Dendritic cell treated with granulocyte-macrophage colony-stimulating factor and Interleukin-4, amounts not matched to agents 40 ng/mL and 50 ng/mL, for 4 days (primary cell): Measurements from ENCODE around the gene CACNA1E.

ENCODE experiments used
- H3K27ac Mint-ChIP-seq: one replicate; pipeline ENCODE4 v1.8.0; 2022; ENCODE audit warnings: mild to moderate bottlenecking, mixed read lengths
- H3K27me3 Mint-ChIP-seq: one replicate; pipeline ENCODE4 v1.8.0; 2022; ENCODE audit warnings: mild to moderate bottlenecking, mixed read lengths
- H3K36me3 Mint-ChIP-seq: one replicate; pipeline ENCODE4 v1.8.0; 2022; ENCODE audit warnings: low read depth, mixed read lengths
- H3K4me1 Mint-ChIP-seq: one replicate; pipeline ENCODE4 v1.8.0; 2022; ENCODE audit warnings: low read depth, mixed read lengths
- H3K4me3 Mint-ChIP-seq: one replicate; pipeline ENCODE4 v1.8.0; 2022; ENCODE audit warnings: mild to moderate bottlenecking, moderate library complexity, mixed read lengths
- H3K9me3 Mint-ChIP-seq: one replicate; pipeline ENCODE4 v1.8.0; 2022; ENCODE audit warnings: mixed read lengths
- intact Hi-C: fragments of 100-400 bp; cut with micrococcal nuclease; formaldehyde crosslinking; loops from one replicate; pipeline ENCODE4 v1.15.0; 2022

The CACNA1E gene

GRCh38 chr1:181783208-181783607 is 299.9 kb downstream of the CACNA1E start:
- Mint-ChIP-seq H3K27ac (no peak overlapping the region), H3K4me1 (no peaks in the 10 kb centered on the region), H3K27me3 (no peaks in the 10 kb centered on the region), H3K36me3 (no peaks in the 10 kb centered on the region), H3K9me3 (peaks cover 10% of the 10 kb centered on the region), H3K4me3 (no peak overlapping the region)
- intact Hi-C loops = no loop called here

- no peaks in the 10 kb centered on the region for H3K4me1 Mint-ChIP-seq
- no peaks in the 10 kb centered on the region for H3K36me3 Mint-ChIP-seq
- H3K27me3 Mint-ChIP-seq = no peaks in the 10 kb centered on the region
Measured at GRCh38 chr1:181784039-181784683, 300.8 kb downstream of the CACNA1E start.

GRCh38 chr1:181789395-181789794 is 306.1 kb downstream of the CACNA1E start:
- H3K27ac Mint-ChIP-seq = no peak overlapping the region
- no peak overlapping the region for H3K4me3 Mint-ChIP-seq
- no peaks in the 10 kb centered on the region for H3K36me3 Mint-ChIP-seq
- H3K4me1 Mint-ChIP-seq = no peaks in the 10 kb centered on the region
- intact Hi-C loops = no loop called here
- no peaks in the 10 kb centered on the region for H3K27me3 Mint-ChIP-seq
- H3K9me3 Mint-ChIP-seq = peaks cover 14% of the 10 kb centered on the region

More at GRCh38 chr1:181784039-181784683, 300.8 kb downstream of the CACNA1E start:
- H3K9me3 Mint-ChIP-seq = peaks cover 14% of the 10 kb centered on the region
- no peak overlapping the region for H3K4me3 Mint-ChIP-seq
- intact Hi-C loops = no loop called here
- no peak overlapping the region for H3K27ac Mint-ChIP-seq

GRCh38 chr1:181791721-181792120 is 308.4 kb downstream of the CACNA1E start:
- H3K36me3 Mint-ChIP-seq = no peaks in the 10 kb centered on the region
- H3K4me1 Mint-ChIP-seq = no peaks in the 10 kb centered on the region
- no peak overlapping the region for H3K27ac Mint-ChIP-seq
- peaks cover 14% of the 10 kb centered on the region for H3K9me3 Mint-ChIP-seq
- intact Hi-C loops = no loop called here
- H3K27me3 Mint-ChIP-seq = no peaks in the 10 kb centered on the region
- no peak overlapping the region for H3K4me3 Mint-ChIP-seq

GRCh38 chr1:181793831-181794230 is 310.5 kb downstream of the CACNA1E start:
- Mint-ChIP-seq H3K27ac (no peak overlapping the region), H3K27me3 (no peaks in the 10 kb centered on the region), H3K4me3 (no peak overlapping the region), H3K36me3 (no peaks in the 10 kb centered on the region), H3K9me3 (no peaks in the 10 kb centered on the region), H3K4me1 (no peaks in the 10 kb centered on the region)
- intact Hi-C loops = no loop called here

- intact Hi-C loops = no loop called here
- H3K27ac Mint-ChIP-seq = no peak overlapping the region
- H3K4me1 Mint-ChIP-seq = no peaks in the 10 kb centered on the region
- no peaks in the 10 kb centered on the region for H3K36me3 Mint-ChIP-seq
- H3K27me3 Mint-ChIP-seq = no peaks in the 10 kb centered on the region
- no peaks in the 10 kb centered on the region for H3K9me3 Mint-ChIP-seq
- no peak overlapping the region for H3K4me3 Mint-ChIP-seq
Measured at GRCh38 chr1:181794332-181794731, 311.0 kb downstream of the CACNA1E start.

- no peak overlapping the region for H3K4me3 Mint-ChIP-seq
- H3K36me3 Mint-ChIP-seq = no peaks in the 10 kb centered on the region
- H3K27ac Mint-ChIP-seq = no peak overlapping the region
- no peaks in the 10 kb centered on the region for H3K9me3 Mint-ChIP-seq
- no peaks in the 10 kb centered on the region for H3K4me1 Mint-ChIP-seq
- no peaks in the 10 kb centered on the region for H3K27me3 Mint-ChIP-seq
- intact Hi-C loops = no loop called here
Measured at GRCh38 chr1:181798191-181798926, 315.0 kb downstream of the CACNA1E start.

- H3K36me3 Mint-ChIP-seq = no peaks in the 10 kb centered on the region
- no peak overlapping the region for H3K27ac Mint-ChIP-seq
- H3K4me3 Mint-ChIP-seq = no peak overlapping the region
- H3K9me3 Mint-ChIP-seq = no peaks in the 10 kb centered on the region
- no peaks in the 10 kb centered on the region for H3K4me1 Mint-ChIP-seq
- intact Hi-C loops = no loop called here
- peaks cover 1% of the 10 kb centered on the region for H3K27me3 Mint-ChIP-seq
Measured at GRCh38 chr1:181801617-181802016, 318.3 kb downstream of the CACNA1E start.

- no peak overlapping the region for H3K4me3 Mint-ChIP-seq
- H3K4me1 Mint-ChIP-seq = no peaks in the 10 kb centered on the region
- H3K36me3 Mint-ChIP-seq = no peaks in the 10 kb centered on the region
- intact Hi-C loops = no loop called here
- no peaks in the 10 kb centered on the region for H3K9me3 Mint-ChIP-seq
- peaks cover 1% of the 10 kb centered on the region for H3K27me3 Mint-ChIP-seq
- H3K27ac Mint-ChIP-seq = no peak overlapping the region
Measured at GRCh38 chr1:181802466-181802865, 319.1 kb downstream of the CACNA1E start.

GRCh38 chr1:181803421-181803820 is 320.1 kb downstream of the CACNA1E start:
- H3K36me3 Mint-ChIP-seq = no peaks in the 10 kb centered on the region
- H3K27me3 Mint-ChIP-seq = peaks cover 1% of the 10 kb centered on the region
- no peak overlapping the region for H3K27ac Mint-ChIP-seq
- intact Hi-C loops = no loop called here
- H3K4me1 Mint-ChIP-seq = no peaks in the 10 kb centered on the region
- no peaks in the 10 kb centered on the region for H3K9me3 Mint-ChIP-seq
- H3K4me3 Mint-ChIP-seq = no peak overlapping the region

- H3K27ac Mint-ChIP-seq = no peak overlapping the region
- no peaks in the 10 kb centered on the region for H3K36me3 Mint-ChIP-seq
- peaks cover 1% of the 10 kb centered on the region for H3K27me3 Mint-ChIP-seq
- no peaks in the 10 kb centered on the region for H3K4me1 Mint-ChIP-seq
- H3K9me3 Mint-ChIP-seq = no peaks in the 10 kb centered on the region
- intact Hi-C loops = no loop called here
- no peak overlapping the region for H3K4me3 Mint-ChIP-seq
Measured at GRCh38 chr1:181804989-181805388, 321.7 kb downstream of the CACNA1E start.

GRCh38 chr1:181806746-181807145 is 323.4 kb downstream of the CACNA1E start:
- H3K27ac Mint-ChIP-seq = no peak overlapping the region
- no peaks in the 10 kb centered on the region for H3K9me3 Mint-ChIP-seq
- peaks cover 1% of the 10 kb centered on the region for H3K27me3 Mint-ChIP-seq

GRCh38 chr1:181807251-181807650 is 323.9 kb downstream of the CACNA1E start:
- Mint-ChIP-seq H3K4me3 (no peak overlapping the region), H3K27me3 (peaks cover 1% of the 10 kb centered on the region), H3K4me1 (no peaks in the 10 kb centered on the region), H3K27ac (no peak overlapping the region), H3K36me3 (no peaks in the 10 kb centered on the region), H3K9me3 (no peaks in the 10 kb centered on the region)
- intact Hi-C loops = no loop called here

More at GRCh38 chr1:181806746-181807145, 323.4 kb downstream of the CACNA1E start:
- H3K4me3 Mint-ChIP-seq = no peak overlapping the region
- intact Hi-C loops = no loop called here
- H3K36me3 Mint-ChIP-seq = no peaks in the 10 kb centered on the region
- H3K4me1 Mint-ChIP-seq = no peaks in the 10 kb centered on the region

- H3K9me3 Mint-ChIP-seq = no peaks in the 10 kb centered on the region
- H3K36me3 Mint-ChIP-seq = no peaks in the 10 kb centered on the region
- intact Hi-C loops = no loop called here
- no peak overlapping the region for H3K4me3 Mint-ChIP-seq
- H3K4me1 Mint-ChIP-seq = no peaks in the 10 kb centered on the region
- no peak overlapping the region for H3K27ac Mint-ChIP-seq
- H3K27me3 Mint-ChIP-seq = no peaks in the 10 kb centered on the region
Measured at GRCh38 chr1:181809991-181810545, 326.8 kb downstream of the CACNA1E start.
